Measurements from ENCODE around the gene ORM2. TPM values are rescaled to one million over a fixed set of nuclear protein-coding genes. Genes with fewer than 3 reads are reported as not detected.

ORM2 gene
- total and polyA plus RNA-seq, 2 of the 4 experiments (the other 2 are of a cell fraction): not detected

GRCh38 chr9:114348261-114348905 lies 18.7 kb downstream of the ORM2 start:
- peaks cover 58% of the 10 kb centered on the region for H3K36me3 ChIP-seq (ENCODE audit: control insufficient read depth, insufficient read depth, low read length)
- intact Hi-C loops (cut with micrococcal nuclease): no loop called here
- 85% methylated on average over 4 of the region's 12 CpGs; no CpG with 5 or more reads in 1 of the 2 experiments for WGBS, 2 experiments (ENCODE audit: extremely low coverage in 2 of 2, insufficient read length in 1 of 2)

More at GRCh38 chr9:114348261-114348905, 18.7 kb downstream of the ORM2 start:
- H3K23ac ChIP-seq (ENCODE audit: low read depth, low read length): 0 out of 2 replicates have a peak overlapping the region, but pooled peaks have one; percentile 6
- peak overlapping the region; percentile 83 for H2AK5ac ChIP-seq (ENCODE audit: low read depth, low read length)
- ATAC-seq (ENCODE audit: low read depth): no peak
- dilution Hi-C loops (cut with HindIII; ENCODE audit: low sequenced_read_pairs, unreplicated experiment) (no loop called here), in situ Hi-C loops (cut with MboI; ENCODE audit: low sequenced_read_pairs) (no loop called here)
- H3K56ac ChIP-seq (ENCODE audit: extremely low read depth, insufficient read depth, low read length): peak overlapping the region; percentile 3; the same call in 1 of the 2 replicates
- H2BK120ac ChIP-seq (ENCODE audit: low read depth, low read length): peak overlapping the region; percentile 71
- ChIA-PET CTCF (no interaction called here), POLR2A (ENCODE audit: unreplicated experiment) (no interaction called here)
- H3K18ac ChIP-seq (ENCODE audit: low read depth, low read length): peak overlapping the region; percentile 21; the same call in 1 of the 2 replicates
- BruUV-seq (replicated peaks): no TSS peak
- peak overlapping the region; percentile 81 for H4K91ac ChIP-seq (ENCODE audit: insufficient read depth, low read depth, low read length)
- peak overlapping the region; percentile 22 for H3K27ac ChIP-seq (ENCODE audit: insufficient read depth, low read length)
- H3K4me3 ChIP-seq (ENCODE audit: insufficient read depth, low read depth, low read length): no peak overlapping the region
- no peak for TF ChIP-seq RCOR1 (IDR thresholded peaks at IDR 0.05; ENCODE audit: insufficient replicate concordance, low read length)
- TF ChIP-seq BHLHE40 (IDR thresholded peaks at IDR 0.05; ENCODE audit: low read depth, low read length): no peak
- TF ChIP-seq FOS (IDR thresholded peaks at IDR 0.05; ENCODE audit: low read depth, low read length): no peak
- peak overlapping the region; percentile 88 for H2AK9ac ChIP-seq (replicated peaks; ENCODE audit: low read depth, low read length, poor library complexity)
- peak overlapping the region; percentile 67 for H2BK5ac ChIP-seq (ENCODE audit: low read depth, low read length, poor library complexity, severe bottlenecking)
- H3K9me1 ChIP-seq (ENCODE audit: insufficient read depth, low read length): peaks cover 18% of the 10 kb centered on the region
- DNase-seq: no peak
- H2BK20ac ChIP-seq (ENCODE audit: low read depth, low read length): peak overlapping the region; percentile 67
- peaks cover 11% of the 10 kb centered on the region for H3K4me1 ChIP-seq (ENCODE audit: control insufficient read depth, insufficient read depth, low read length)
- H3K4ac ChIP-seq (ENCODE audit: low read depth, low read length): peak overlapping the region; percentile 75
- no peak overlapping the region for H4K5ac ChIP-seq (ENCODE audit: low read depth, low read length)
- peak overlapping the region; percentile 80 for H2AFZ ChIP-seq (replicated peaks; ENCODE audit: low read length, poor library complexity)
- H3K14ac ChIP-seq (replicated peaks; ENCODE audit: low read depth, low read length): peak overlapping the region; percentile 29; the same call in 1 of the 2 replicates
- peak overlapping the region; percentile 35 for H3K9ac ChIP-seq (ENCODE audit: low read depth, low read length)
- H3K79me1 ChIP-seq (ENCODE audit: low read depth in 1 of 2, low read length in 2 of 2): peaks cover 0 to 12% of the 10 kb centered on the region in 2 experiments; a peak in 1 of 4 replicates
- peak overlapping the region; percentile 57; the same call in 1 of the 3 replicates for H2BK15ac ChIP-seq (ENCODE audit: low read depth, low read length)
- no peak overlapping the region for H3K4me2 ChIP-seq (ENCODE audit: low read depth, low read length)
- no peaks in the 10 kb centered on the region for H3K27me3 ChIP-seq (ENCODE audit: control insufficient read depth, insufficient read depth, low read length)
- no peaks in the 10 kb centered on the region for H3K9me3 ChIP-seq (ENCODE audit: control insufficient read depth, insufficient read depth, low read length)
- H4K20me1 ChIP-seq (ENCODE audit: insufficient read depth, low read length): peaks cover 7% of the 10 kb centered on the region; the same call in 1 of the 2 replicates
- peak overlapping the region in 1 of 2 experiments; percentile 76; a peak in 2 of 4 replicates for H4K8ac ChIP-seq (ENCODE audit: low read depth in 2 of 2, low read length in 2 of 2)

Data from IMR-90 (cell line).